HG03469 (cell line): Measurements from ENCODE around the gene RING1.

Source experiments
- ATAC-seq: cut with Tn5 transposase; IDR thresholded peaks from one replicate; pipeline ENCODE4 v1.9.1; 2021; ENCODE audit warnings: mild to moderate bottlenecking, moderate library complexity, moderate number of reproducible peaks; ENCODE audit not compliant: unreplicated experiment

RING1 gene

GRCh38 chr6:33171880-33172687, 36.2 kb upstream of the RING1 start:
- no peak for ATAC-seq

- ATAC-seq: no peak
These were observed 35.4 kb upstream of the RING1 start for GRCh38 chr6:33172688-33173534.

GRCh38 chr6:33173535-33174180, 34.6 kb upstream of the RING1 start:
- no peak for ATAC-seq

GRCh38 chr6:33174784-33175183, 33.5 kb upstream of the RING1 start:
- ATAC-seq: no peak

DNA sequence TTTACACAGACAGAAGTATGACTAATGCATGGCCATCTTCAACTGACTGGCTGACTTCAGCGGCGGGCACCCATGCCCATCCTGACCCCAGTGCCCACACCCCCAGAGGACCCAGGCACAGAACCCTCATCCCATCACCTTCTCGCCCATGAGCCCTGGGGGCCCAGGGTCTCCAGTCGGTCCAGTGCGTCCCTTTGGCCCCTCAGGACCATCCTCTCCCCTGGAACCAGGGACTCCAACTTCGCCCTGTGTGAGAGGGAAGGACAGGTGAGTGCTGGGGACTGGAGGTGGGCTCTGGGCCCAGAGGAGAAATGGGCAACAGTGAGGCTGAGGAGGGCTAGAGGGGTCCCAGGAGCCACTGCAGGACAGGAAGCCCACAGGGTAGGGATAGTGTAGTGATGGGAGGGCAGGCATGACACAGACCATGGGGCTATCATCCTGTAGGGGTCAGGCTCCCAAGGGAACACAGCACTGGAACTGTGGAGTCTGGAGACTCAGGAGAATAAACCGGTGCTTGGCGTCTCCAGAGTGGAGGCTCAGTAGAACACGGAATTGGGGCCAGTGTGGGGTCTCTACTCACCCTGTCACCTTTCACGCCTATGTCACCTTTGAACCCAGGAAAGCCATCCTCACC, 32.7 kb upstream of the RING1 start:
- ATAC-seq: no peak

- no peak for ATAC-seq
These were observed 31.4 kb upstream of the RING1 start for GRCh38 chr6:33176906-33177305.

- no peak for ATAC-seq
These were observed 30.5 kb upstream of the RING1 start for GRCh38 chr6:33177552-33178446.

DNA sequence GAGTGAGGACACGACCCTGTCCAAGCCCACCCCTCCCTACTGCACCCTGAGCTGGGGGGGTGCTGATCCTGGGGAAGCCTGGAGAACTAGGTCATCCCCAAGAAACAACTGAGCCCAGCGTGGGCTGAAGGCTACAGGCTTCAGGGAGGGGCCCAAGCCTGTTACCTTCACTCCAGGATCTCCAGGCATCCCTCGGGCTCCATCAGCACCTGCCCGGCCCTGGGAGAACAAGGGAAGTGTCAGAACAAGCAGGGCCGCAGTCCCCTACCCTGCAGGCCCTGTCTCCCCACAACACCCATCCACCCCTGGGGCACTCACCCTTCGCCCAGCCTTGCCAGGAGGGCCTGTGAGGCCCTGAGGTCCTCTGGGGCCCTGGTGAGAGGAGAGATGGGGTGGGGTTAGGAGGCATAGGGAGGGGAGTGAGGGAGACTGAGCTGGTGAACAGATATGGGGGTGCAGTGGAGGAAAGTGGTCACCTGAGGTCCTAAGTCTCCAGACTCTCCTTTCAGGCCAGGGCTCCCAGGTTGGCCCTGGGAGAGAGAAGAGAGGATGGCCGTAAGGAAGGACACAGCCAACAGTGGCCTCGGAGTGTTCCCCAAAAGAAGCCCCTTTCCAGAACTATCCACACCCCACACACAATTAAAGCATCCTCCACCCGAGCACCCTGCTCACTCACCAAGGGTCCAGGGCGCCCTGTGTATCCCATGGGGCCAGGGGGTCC, 29.4 kb upstream of the RING1 start:
- no peak for ATAC-seq

GRCh38 chr6:33181141-33181540, 27.2 kb upstream of the RING1 start:
- ATAC-seq: no peak

- no peak for ATAC-seq
These were observed 25.1 kb upstream of the RING1 start for GRCh38 chr6:33183071-33183683.

GRCh38 chr6:33185190-33185589, 23.1 kb upstream of the RING1 start:
- no peak for ATAC-seq

DNA sequence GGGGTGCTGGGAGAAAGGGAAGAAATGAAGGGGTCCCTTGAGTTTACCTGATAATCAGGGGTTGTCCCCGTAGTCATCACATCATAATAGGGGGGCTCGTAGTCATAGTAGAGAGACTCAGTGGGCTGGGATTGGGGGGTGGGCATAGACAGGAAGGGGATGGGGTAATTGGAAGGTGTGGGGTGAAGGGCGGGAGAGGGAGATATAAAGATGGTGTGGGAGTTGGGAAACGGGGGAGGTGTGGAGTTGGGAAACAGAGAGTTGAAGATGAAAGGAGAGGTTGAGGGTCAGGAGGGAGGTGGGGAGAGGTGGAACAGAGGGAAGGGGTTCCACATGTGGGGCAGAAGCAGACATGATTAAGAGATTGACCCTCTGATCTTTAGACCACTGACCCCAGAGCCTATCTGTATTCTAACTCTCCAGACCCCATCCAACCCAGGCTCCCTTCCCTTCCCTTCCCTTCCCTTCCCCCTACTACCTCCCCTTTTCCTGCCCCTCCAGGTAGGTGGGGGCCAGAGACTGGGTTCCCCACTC, 22.6 kb upstream of the RING1 start:
- ATAC-seq: no peak

GRCh38 chr6:33187809-33188208, 20.5 kb upstream of the RING1 start:
- no peak for ATAC-seq

DNA sequence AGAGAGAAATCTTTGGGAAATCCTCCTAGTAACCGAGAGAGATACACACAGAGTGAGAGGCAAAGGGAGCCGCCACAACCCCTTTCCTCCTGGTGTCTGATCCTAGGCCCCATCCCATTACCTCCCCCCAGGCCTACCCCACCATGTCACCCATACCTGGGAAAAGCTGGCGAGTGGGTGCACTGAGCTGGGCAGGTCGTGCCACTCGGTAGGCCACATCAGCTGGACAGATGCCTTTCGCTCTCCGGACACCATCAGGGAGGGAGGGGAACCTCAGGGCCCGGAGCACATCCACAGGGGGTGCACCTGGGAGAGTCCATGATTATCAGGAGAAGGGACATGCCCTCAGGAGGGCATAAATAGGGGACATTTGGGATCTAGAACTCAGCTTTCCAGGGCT, 19.1 kb upstream of the RING1 start:
- no peak for ATAC-seq

DNA sequence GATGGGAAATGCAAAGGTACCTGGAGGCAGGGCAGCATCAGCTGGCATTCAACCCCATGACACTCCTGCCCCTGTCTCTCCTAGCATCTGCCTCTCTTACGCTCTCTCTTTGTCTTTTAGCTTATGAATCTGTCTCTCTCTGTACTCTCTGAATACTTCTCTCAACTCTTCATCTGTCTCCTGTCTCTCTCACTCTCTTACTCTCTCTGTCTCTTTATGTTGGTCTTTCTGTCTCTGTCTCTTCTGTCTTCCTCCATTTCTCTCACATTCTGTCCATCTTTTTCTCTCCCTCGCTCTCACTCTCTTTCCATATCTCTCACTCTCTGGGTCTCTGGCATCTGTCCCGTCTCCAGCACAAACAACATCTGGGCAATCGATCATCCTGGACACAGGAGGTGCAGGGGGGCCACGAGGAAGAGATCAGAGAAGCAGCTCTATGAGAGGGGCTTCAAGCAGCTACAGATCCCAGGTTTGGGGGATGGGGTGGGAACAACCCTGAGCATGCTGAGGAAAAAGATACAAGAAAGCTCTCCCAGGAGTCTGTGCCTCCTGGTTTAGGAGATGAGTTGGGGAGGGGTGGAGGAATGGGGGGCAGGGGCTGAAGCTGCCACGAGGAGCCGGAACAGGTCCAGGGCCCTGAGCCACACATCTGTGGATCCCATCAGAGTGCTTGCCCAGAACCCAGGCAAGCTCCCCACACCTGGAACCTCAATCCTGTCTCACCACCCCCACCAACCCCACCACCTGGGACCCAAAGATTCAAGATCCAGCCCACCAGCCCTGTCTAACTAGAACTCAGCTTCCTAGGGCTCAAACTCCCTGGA, 18.5 kb upstream of the RING1 start:
- no peak for ATAC-seq

GRCh38 chr6:33190504-33191107, 17.7 kb upstream of the RING1 start:
- ATAC-seq: no peak

DNA sequence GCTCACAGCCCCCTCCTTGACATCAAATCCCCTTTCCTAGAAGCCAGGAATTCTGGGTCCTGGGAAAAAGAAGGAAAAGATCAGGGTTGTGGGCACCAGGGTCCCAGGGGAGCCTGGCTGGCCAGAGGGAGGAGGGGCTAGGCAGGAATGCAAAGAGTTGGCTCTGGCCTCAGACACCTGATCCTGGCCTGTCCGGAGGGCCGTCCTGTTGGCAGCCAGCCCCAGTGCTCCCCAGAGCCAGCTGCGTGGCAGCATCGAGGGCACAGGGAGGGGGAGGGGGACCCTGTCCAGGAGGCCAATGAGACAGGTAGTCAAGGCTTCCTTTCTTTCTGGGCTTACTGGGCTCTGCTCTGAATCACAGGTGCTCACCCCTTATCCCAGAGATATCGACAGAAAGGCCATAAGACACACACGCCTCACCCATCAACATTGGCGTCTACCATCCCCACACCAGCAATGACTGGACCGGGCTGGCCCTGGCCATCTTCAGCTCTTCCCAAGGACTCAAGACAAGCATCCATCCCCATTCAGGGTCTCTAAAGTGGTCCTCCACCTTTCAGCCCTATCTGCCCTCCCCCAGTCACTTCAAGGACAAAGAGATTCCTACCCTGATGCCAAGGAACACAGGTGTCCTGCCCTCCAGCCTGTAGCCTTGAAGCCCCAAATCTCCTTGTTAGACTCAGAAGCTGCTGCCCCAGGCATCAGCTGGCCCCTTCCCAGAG, 16.8 kb upstream of the RING1 start:
- ATAC-seq: no peak
